ENCODE data around the gene SLC9C2.
"Not testable (repeated sequence)": the region's sequence is repeated elsewhere in the genome, so short reads cannot be mapped to it uniquely, and the experiment has no call there.

Gene SLC9C2

DNA sequence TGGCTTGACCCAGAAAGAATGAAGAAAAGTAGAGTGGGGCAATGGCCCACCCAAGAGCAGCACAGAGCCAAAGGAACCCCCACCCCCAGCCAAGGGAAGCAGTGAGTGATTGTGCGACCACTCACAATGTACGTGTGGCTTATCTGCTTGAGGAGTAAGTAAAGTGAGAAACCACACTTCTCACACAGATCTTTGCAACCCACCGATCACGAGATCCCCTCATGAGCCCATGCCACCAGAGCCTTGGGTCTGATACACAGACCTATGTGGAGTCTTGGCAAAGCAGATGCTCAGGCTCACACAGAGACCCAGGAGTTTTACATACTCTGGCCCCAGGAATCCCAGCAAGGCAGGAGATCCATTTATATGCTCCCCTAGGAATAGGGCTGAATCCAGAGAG, 14.0 kb upstream of the SLC9C2 start:
- Histone ChIP-seq H3K4me3 (ENCODE audit: low read length) (no peak overlapping the region), H3K9ac (ENCODE audit: low read depth, low read length) (no peak overlapping the region), H3K36me3 (ENCODE audit: insufficient read depth, low read length) (no peaks in the 10 kb centered on the region), H3K27me3 (ENCODE audit: insufficient read depth, low read length) (no peaks in the 10 kb centered on the region), H3K4me1 (ENCODE audit: insufficient read depth, low read length) (no peaks in the 10 kb centered on the region), H3K9me3 (ENCODE audit: insufficient read depth, low read depth, low read length) (peaks cover 9% of the 10 kb centered on the region; the same call in 1 of the 2 replicates), H3K27ac (ENCODE audit: low read depth, low read length) (no peak overlapping the region)
- WGBS, result 92% methylated on average over 3 of the region's 4 CpGs

GRCh38 chr1:173613086-173613485, 10.2 kb upstream of the SLC9C2 start:
- not testable (repeated sequence) for H3K4me3 ChIP-seq (ENCODE audit: low read length); H3K9ac ChIP-seq (ENCODE audit: low read depth, low read length); H3K36me3 ChIP-seq (ENCODE audit: insufficient read depth, low read length); H3K27me3 ChIP-seq (ENCODE audit: insufficient read depth, low read length); H3K4me1 ChIP-seq (ENCODE audit: insufficient read depth, low read length); H3K27ac ChIP-seq (ENCODE audit: low read depth, low read length)
- 94% methylated on average over 32 of the region's 32 CpGs for WGBS
- peaks cover 34% of the 10 kb centered on the region for H3K9me3 ChIP-seq (ENCODE audit: insufficient read depth, low read depth, low read length)

DNA sequence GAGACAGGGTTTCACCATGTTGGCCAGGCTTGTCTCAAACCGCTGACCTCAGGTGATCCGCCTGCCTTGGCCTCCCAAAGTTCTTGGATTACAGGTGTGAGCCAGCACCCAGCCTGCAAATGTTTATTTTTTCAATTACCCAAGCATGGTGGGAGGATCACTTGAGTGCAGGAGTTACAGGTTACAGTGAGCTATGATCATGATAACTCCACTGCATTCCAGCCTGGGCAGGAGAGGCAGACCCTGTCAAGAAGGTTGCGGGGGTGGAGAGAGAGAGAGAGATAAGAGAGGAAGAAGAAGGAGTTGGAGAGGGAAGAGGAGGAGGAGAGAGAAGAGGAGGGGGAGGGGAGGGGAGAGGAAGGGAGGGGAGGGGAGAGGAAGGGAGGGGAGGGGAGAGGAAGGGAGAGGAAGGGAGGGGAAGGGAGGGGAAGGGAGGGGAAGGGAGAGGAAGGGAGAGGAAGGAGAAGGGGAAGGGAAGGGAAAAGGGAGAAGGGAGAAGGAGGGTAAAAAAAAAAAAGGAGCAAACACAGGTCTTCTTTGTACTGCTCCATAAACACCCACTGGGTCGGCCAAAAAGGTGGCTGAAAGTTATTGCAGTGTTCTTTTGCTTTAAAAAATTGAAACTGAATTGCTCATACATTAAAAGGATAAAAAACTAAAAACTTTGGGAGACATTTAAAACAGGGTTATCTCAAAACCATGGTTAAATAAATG, 5.8 kb upstream of the SLC9C2 start:
- Histone ChIP-seq H3K36me3 (ENCODE audit: insufficient read depth, low read length) (no peaks in the 10 kb centered on the region), H3K27ac (ENCODE audit: low read depth, low read length) (no peak overlapping the region), H3K9me3 (ENCODE audit: insufficient read depth, low read depth, low read length) (peaks cover 28% of the 10 kb centered on the region), H3K9ac (ENCODE audit: low read depth, low read length) (no peak overlapping the region), H3K4me1 (ENCODE audit: insufficient read depth, low read length) (no peaks in the 10 kb centered on the region), H3K4me3 (ENCODE audit: low read length) (no peak overlapping the region), H3K27me3 (ENCODE audit: insufficient read depth, low read length) (no peaks in the 10 kb centered on the region)
- 93% methylated on average over 3 of the region's 4 CpGs for WGBS

DNA sequence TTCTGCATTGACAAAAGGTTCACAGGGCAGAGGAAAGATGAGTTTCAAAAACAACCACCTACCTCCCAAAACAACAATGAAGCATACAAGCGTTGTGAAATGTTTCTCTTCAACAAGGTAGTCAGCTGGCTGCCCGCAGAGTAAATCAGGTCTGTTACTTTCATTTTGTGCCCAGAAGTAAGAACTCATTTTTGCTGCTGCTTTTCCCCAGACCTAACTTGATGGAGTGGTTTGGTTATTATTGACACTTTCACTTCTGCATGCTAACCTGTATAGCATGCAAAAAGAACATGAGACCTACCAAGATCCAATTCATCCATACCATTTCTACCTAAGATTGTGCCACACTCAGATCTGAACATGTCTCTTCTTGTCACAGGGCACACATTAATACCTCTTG, 1.3 kb downstream of the SLC9C2 start:
- H3K9ac ChIP-seq (ENCODE audit: low read depth, low read length), result no peak overlapping the region
- H3K36me3 ChIP-seq (ENCODE audit: insufficient read depth, low read length), result no peaks in the 10 kb centered on the region
- no peaks in the 10 kb centered on the region; the same call in 1 of the 2 replicates for H3K9me3 ChIP-seq (ENCODE audit: insufficient read depth, low read depth, low read length)
- 93% methylated on average over 2 of the region's 2 CpGs for WGBS
- H3K27ac ChIP-seq (ENCODE audit: low read depth, low read length), result no peak overlapping the region
- H3K4me1 ChIP-seq (ENCODE audit: insufficient read depth, low read length), result no peaks in the 10 kb centered on the region
- H3K4me3 ChIP-seq (ENCODE audit: low read length), result no peak overlapping the region
- H3K27me3 ChIP-seq (ENCODE audit: insufficient read depth, low read length), result no peaks in the 10 kb centered on the region

DNA sequence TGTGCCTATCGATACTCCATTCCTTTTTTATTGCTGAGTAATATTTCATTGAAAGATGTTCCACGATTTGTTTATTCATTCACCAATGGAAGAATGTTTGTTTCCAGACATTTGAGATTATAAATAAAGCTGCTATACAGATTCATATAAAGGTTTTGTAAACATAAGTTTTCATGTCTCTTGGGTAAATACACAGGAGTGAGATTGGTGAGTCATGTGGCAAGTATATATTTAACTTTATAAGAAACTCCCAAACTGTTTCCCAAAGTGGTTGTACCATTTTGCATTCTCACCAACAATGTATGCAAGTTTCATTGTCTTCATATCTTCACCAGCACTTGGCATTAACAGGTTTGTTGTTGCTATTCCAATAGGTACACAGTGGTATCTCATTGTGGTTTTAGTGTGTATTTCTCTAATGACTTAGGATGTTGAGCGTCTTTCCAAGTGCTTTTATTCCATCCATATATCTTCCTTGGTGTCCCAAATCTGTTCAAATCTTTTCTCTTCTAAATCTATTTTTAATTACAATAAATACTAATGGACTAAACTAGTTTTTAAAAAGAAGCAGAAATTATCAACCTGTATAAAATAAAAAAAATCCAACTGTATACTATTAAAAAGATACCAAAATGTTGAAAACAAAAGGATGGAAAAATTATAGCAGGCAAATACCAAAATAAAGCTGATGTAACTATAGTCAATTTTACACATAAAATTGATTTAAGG, 6.6 kb downstream of the SLC9C2 start:
- Histone ChIP-seq H3K27ac (ENCODE audit: low read depth, low read length) (no peak overlapping the region), H3K4me1 (ENCODE audit: insufficient read depth, low read length) (no peaks in the 10 kb centered on the region), H3K36me3 (ENCODE audit: insufficient read depth, low read length) (no peaks in the 10 kb centered on the region), H3K4me3 (ENCODE audit: low read length) (no peak overlapping the region), H3K9me3 (ENCODE audit: insufficient read depth, low read depth, low read length) (no peaks in the 10 kb centered on the region; the same call in 1 of the 2 replicates), H3K9ac (ENCODE audit: low read depth, low read length) (no peak overlapping the region), H3K27me3 (ENCODE audit: insufficient read depth, low read length) (no peaks in the 10 kb centered on the region)
- WGBS, result 100% methylated on average over 2 of the region's 3 CpGs

DNA sequence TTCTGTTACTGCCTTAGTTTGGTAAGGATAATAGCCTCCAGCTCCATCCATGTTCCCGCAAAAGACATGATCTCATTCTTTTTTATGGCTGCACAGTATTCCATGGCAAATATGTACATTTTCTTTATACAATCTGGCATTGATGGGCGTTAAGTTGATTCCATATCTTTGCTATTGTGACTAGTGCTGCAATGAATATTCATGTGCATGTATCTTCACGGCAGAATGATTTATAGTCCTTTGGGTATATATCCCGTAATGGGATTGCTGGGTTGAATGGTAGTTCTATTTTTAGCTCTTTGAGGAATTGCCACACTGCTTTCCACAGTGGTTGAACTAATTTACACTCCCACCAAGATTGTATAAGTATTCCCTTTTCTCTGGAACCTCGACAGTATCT, 11.7 kb downstream of the SLC9C2 start:
- H3K9me3 ChIP-seq (ENCODE audit: insufficient read depth, low read depth, low read length); H3K27me3 ChIP-seq (ENCODE audit: insufficient read depth, low read length); H3K4me1 ChIP-seq (ENCODE audit: insufficient read depth, low read length); H3K36me3 ChIP-seq (ENCODE audit: insufficient read depth, low read length); H3K9ac ChIP-seq (ENCODE audit: low read depth, low read length); H3K4me3 ChIP-seq (ENCODE audit: low read length); H3K27ac ChIP-seq (ENCODE audit: low read depth, low read length): not testable (repeated sequence)
- 99% methylated on average over 5 of the region's 5 CpGs for WGBS

GRCh38 chr1:173590557-173590956, 12.3 kb downstream of the SLC9C2 start:
- H3K27me3 ChIP-seq (ENCODE audit: insufficient read depth, low read length), result no peaks in the 10 kb centered on the region
- no peaks in the 10 kb centered on the region for H3K4me1 ChIP-seq (ENCODE audit: insufficient read depth, low read length)
- H3K9ac ChIP-seq (ENCODE audit: low read depth, low read length), result no peak overlapping the region
- H3K36me3 ChIP-seq (ENCODE audit: insufficient read depth, low read length), result no peaks in the 10 kb centered on the region
- WGBS, result 87% methylated on average over 1 of the region's 1 CpG
- no peak overlapping the region for H3K27ac ChIP-seq (ENCODE audit: low read depth, low read length)
- no peak overlapping the region for H3K4me3 ChIP-seq (ENCODE audit: low read length)
- no peaks in the 10 kb centered on the region for H3K9me3 ChIP-seq (ENCODE audit: insufficient read depth, low read depth, low read length)

- H3K36me3 ChIP-seq (ENCODE audit: insufficient read depth, low read length), result no peaks in the 10 kb centered on the region
- no peak overlapping the region for H3K27ac ChIP-seq (ENCODE audit: low read depth, low read length)
- H3K9ac ChIP-seq (ENCODE audit: low read depth, low read length), result no peak overlapping the region
- 76% methylated on average over 1 of the region's 1 CpG for WGBS
- no peaks in the 10 kb centered on the region for H3K9me3 ChIP-seq (ENCODE audit: insufficient read depth, low read depth, low read length)
- no peak overlapping the region for H3K4me3 ChIP-seq (ENCODE audit: low read length)
- no peaks in the 10 kb centered on the region for H3K27me3 ChIP-seq (ENCODE audit: insufficient read depth, low read length)
- H3K4me1 ChIP-seq (ENCODE audit: insufficient read depth, low read length), result no peaks in the 10 kb centered on the region
Observed at GRCh38 chr1:173581383-173582079, 21.3 kb downstream of the SLC9C2 start.

GRCh38 chr1:173580658-173581057, 22.2 kb downstream of the SLC9C2 start:
- Histone ChIP-seq H3K9ac (ENCODE audit: low read depth, low read length) (no peak overlapping the region), H3K4me1 (ENCODE audit: insufficient read depth, low read length) (no peaks in the 10 kb centered on the region), H3K27me3 (ENCODE audit: insufficient read depth, low read length) (no peaks in the 10 kb centered on the region), H3K9me3 (ENCODE audit: insufficient read depth, low read depth, low read length) (no peaks in the 10 kb centered on the region), H3K27ac (ENCODE audit: low read depth, low read length) (no peak overlapping the region), H3K36me3 (ENCODE audit: insufficient read depth, low read length) (no peaks in the 10 kb centered on the region), H3K4me3 (ENCODE audit: low read length) (no peak overlapping the region)
- WGBS, result 89% methylated on average over 3 of the region's 3 CpGs

DNA sequence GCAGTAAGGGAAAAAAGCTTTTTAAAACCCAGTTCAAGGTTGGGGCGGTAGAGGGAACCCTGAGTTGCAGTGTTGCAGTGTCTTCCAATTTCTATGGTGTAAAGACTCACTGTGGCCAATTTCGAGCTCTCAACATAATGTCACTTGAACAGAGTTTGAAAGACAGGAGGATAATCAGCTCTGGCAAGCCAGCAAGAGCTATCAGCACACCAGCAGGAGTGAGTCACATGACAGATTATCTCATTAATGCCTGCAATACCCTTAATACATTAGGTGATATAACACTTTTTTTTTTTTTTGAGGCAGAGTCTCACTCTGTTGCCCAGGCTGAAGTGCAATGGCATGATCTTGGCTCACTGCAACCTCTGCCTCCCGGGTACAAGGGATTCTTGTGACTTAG, 22.8 kb downstream of the SLC9C2 start:
- no peaks in the 10 kb centered on the region for H3K36me3 ChIP-seq (ENCODE audit: insufficient read depth, low read length)
- no peak overlapping the region for H3K4me3 ChIP-seq (ENCODE audit: low read length)
- H3K9me3 ChIP-seq (ENCODE audit: insufficient read depth, low read depth, low read length), result no peaks in the 10 kb centered on the region
- 92% methylated on average over 3 of the region's 3 CpGs for WGBS
- H3K27me3 ChIP-seq (ENCODE audit: insufficient read depth, low read length), result no peaks in the 10 kb centered on the region
- H3K9ac ChIP-seq (ENCODE audit: low read depth, low read length), result no peak overlapping the region
- no peak overlapping the region for H3K27ac ChIP-seq (ENCODE audit: low read depth, low read length)
- no peaks in the 10 kb centered on the region for H3K4me1 ChIP-seq (ENCODE audit: insufficient read depth, low read length)

GRCh38 chr1:173573596-173573995, 29.3 kb downstream of the SLC9C2 start:
- WGBS, result 92% methylated on average over 4 of the region's 4 CpGs
- Histone ChIP-seq H3K9ac (ENCODE audit: low read depth, low read length) (no peak overlapping the region), H3K27me3 (ENCODE audit: insufficient read depth, low read length) (no peaks in the 10 kb centered on the region), H3K4me1 (ENCODE audit: insufficient read depth, low read length) (no peaks in the 10 kb centered on the region), H3K9me3 (ENCODE audit: insufficient read depth, low read depth, low read length) (no peaks in the 10 kb centered on the region), H3K4me3 (ENCODE audit: low read length) (no peak overlapping the region), H3K36me3 (ENCODE audit: insufficient read depth, low read length) (no peaks in the 10 kb centered on the region), H3K27ac (ENCODE audit: low read depth, low read length) (no peak overlapping the region)

Data from HUES64 (cell line).